ENCODE measurements around the gene KIF5C.

KIF5C gene

DNA sequence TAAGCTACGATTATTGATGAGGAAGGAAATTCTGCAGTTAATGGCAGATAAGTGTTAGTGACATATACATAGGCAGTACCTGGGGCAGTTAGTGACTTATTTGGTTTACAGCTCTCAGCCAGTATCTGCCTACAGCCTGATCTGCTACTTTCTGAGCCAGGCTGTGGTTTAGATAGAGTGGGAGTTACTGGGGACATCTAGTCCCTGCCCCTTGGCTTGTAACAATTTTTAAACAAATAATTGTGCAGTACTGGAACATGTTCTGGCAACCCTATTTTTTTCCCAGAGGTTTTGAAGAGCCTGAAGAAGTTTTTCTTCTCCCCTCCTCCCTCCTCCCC lies 2.3 kb downstream of the KIF5C start:
- no peak overlapping the region for H3K27ac ChIP-seq (replicated peaks)
- TF ChIP-seq SPI1 (IDR thresholded peaks at IDR 0.05; ENCODE audit: borderline replicate concordance, low read depth) = no peak
- TF ChIP-seq, protein P1, sequence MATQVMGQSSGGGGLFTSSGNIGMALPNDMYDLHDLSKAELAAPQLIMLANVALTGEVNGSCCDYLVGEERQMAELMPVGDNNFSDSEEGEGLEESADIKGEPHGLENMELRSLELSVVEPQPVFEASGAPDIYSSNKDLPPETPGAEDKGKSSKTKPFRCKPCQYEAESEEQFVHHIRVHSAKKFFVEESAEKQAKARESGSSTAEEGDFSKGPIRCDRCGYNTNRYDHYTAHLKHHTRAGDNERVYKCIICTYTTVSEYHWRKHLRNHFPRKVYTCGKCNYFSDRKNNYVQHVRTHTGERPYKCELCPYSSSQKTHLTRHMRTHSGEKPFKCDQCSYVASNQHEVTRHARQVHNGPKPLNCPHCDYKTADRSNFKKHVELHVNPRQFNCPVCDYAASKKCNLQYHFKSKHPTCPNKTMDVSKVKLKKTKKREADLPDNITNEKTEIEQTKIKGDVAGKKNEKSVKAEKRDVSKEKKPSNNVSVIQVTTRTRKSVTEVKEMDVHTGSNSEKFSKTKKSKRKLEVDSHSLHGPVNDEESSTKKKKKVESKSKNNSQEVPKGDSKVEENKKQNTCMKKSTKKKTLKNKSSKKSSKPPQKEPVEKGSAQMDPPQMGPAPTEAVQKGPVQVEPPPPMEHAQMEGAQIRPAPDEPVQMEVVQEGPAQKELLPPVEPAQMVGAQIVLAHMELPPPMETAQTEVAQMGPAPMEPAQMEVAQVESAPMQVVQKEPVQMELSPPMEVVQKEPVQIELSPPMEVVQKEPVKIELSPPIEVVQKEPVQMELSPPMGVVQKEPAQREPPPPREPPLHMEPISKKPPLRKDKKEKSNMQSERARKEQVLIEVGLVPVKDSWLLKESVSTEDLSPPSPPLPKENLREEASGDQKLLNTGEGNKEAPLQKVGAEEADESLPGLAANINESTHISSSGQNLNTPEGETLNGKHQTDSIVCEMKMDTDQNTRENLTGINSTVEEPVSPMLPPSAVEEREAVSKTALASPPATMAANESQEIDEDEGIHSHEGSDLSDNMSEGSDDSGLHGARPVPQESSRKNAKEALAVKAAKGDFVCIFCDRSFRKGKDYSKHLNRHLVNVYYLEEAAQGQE (IDR thresholded peaks at IDR 0.05; ENCODE audit: insufficient replicate concordance, low read depth) = no peak
- TF ChIP-seq, protein P2, sequence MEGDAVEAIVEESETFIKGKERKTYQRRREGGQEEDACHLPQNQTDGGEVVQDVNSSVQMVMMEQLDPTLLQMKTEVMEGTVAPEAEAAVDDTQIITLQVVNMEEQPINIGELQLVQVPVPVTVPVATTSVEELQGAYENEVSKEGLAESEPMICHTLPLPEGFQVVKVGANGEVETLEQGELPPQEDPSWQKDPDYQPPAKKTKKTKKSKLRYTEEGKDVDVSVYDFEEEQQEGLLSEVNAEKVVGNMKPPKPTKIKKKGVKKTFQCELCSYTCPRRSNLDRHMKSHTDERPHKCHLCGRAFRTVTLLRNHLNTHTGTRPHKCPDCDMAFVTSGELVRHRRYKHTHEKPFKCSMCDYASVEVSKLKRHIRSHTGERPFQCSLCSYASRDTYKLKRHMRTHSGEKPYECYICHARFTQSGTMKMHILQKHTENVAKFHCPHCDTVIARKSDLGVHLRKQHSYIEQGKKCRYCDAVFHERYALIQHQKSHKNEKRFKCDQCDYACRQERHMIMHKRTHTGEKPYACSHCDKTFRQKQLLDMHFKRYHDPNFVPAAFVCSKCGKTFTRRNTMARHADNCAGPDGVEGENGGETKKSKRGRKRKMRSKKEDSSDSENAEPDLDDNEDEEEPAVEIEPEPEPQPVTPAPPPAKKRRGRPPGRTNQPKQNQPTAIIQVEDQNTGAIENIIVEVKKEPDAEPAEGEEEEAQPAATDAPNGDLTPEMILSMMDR (IDR thresholded peaks at IDR 0.05; ENCODE audit: insufficient read depth, low read length) = no peak
- no peak for TF ChIP-seq GABPA (IDR thresholded peaks at IDR 0.05; ENCODE audit: low read depth)
- TF ChIP-seq POLR2AphosphoS5 (IDR thresholded peaks at IDR 0.05; ENCODE audit: low read depth) = no peak
- no peak for DNase-seq (ENCODE audit: low read depth in 1 of 2, low spot score in 1 of 2)
- no peak overlapping the region for H3K4me3 ChIP-seq (replicated peaks; ENCODE audit: insufficient read depth, low read length)
- peaks cover 33% of the 10 kb centered on the region for H3K27me3 ChIP-seq (ENCODE audit: insufficient read depth, poor library complexity, severe bottlenecking)

DNA sequence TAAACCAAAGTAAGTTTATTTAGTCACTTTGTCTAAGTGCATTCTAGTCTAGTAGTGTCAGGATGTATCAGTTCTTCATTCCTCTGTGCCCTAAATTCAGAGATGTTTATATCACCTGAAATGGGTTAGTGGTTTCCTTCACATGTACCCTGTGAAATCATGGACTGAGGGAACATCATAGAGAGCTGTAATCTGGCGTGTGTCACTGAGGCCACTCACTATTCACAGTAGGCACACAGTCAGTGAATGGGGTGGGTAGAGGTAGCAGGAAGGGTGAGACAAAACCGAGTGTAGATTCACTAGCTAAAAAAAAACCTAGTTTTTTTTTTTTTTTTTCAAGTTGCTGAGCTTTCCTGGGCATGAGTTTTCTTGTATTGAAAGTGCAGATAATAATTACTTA lies 5.6 kb downstream of the KIF5C start:
- H3K4me3 ChIP-seq (replicated peaks; ENCODE audit: insufficient read depth, low read length) = no peak overlapping the region
- DNase-seq (ENCODE audit: low read depth in 1 of 2, low spot score in 1 of 2) = no peak
- TF ChIP-seq POLR2AphosphoS5 (IDR thresholded peaks at IDR 0.05; ENCODE audit: low read depth) (no peak), GABPA (IDR thresholded peaks at IDR 0.05; ENCODE audit: low read depth) (no peak), SPI1 (IDR thresholded peaks at IDR 0.05; ENCODE audit: borderline replicate concordance, low read depth) (no peak)
- TF ChIP-seq, protein P1 (IDR thresholded peaks at IDR 0.05; ENCODE audit: insufficient replicate concordance, low read depth) = no peak
- TF ChIP-seq, protein P2 (IDR thresholded peaks at IDR 0.05; ENCODE audit: insufficient read depth, low read length) = no peak

DNA sequence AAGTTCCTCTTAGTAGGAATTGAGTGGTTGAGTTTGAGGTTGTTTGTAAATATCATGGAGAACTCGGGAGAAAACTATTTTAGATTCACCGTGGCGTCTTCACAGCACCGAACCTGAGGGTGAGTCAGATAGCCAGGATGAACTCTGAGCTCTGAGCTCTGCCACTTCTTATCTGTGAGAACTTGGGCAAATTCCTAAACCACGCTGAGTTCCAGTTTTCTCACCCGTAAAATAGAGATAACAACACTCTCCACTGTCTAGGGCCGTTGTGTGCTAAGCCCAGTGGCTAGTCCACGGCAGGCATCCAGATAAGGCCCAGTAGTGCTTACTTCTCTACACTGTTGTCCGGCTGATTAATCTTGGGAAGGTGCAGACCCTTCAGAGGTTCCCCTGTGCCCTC lies 7.0 kb downstream of the KIF5C start:
- H3K27ac ChIP-seq (replicated peaks) = no peak overlapping the region
- no peak for DNase-seq (ENCODE audit: low read depth in 1 of 2, low spot score in 1 of 2)
- peaks cover 28% of the 10 kb centered on the region for H3K27me3 ChIP-seq (ENCODE audit: insufficient read depth, poor library complexity, severe bottlenecking)
- H3K4me3 ChIP-seq (replicated peaks; ENCODE audit: insufficient read depth, low read length) = no peak overlapping the region
- TF ChIP-seq SPI1 (IDR thresholded peaks at IDR 0.05; ENCODE audit: borderline replicate concordance, low read depth) = no peak
- TF ChIP-seq, protein P1 (IDR thresholded peaks at IDR 0.05; ENCODE audit: insufficient replicate concordance, low read depth) = no peak
- TF ChIP-seq, protein P2 (IDR thresholded peaks at IDR 0.05; ENCODE audit: insufficient read depth, low read length) = no peak
- no peak for TF ChIP-seq POLR2AphosphoS5 (IDR thresholded peaks at IDR 0.05; ENCODE audit: low read depth)
- no peak for TF ChIP-seq GABPA (IDR thresholded peaks at IDR 0.05; ENCODE audit: low read depth)

More for the DNA sequence above, 5.6 kb downstream of the KIF5C start:
- peaks cover 25% of the 10 kb centered on the region for H3K27me3 ChIP-seq (ENCODE audit: insufficient read depth, poor library complexity, severe bottlenecking)
- H3K27ac ChIP-seq (replicated peaks) = no peak overlapping the region
